WI38 (cell line): ENCODE measurements around the gene SEMA7A.

Experiments used
- H3K4me3 ChIP-seq: 2 replicates; pipeline ENCODE4 v1.5.1; 2011; ENCODE audit warnings: low read depth, mild to moderate bottlenecking, control low read depth, low read length
- CTCF ChIP-seq: IDR thresholded peaks from 2 replicates; pipeline ENCODE4 v1.5.1; 2012; ENCODE audit warnings: low read depth, mild to moderate bottlenecking, control low read depth, low read length

Gene SEMA7A

DNA sequence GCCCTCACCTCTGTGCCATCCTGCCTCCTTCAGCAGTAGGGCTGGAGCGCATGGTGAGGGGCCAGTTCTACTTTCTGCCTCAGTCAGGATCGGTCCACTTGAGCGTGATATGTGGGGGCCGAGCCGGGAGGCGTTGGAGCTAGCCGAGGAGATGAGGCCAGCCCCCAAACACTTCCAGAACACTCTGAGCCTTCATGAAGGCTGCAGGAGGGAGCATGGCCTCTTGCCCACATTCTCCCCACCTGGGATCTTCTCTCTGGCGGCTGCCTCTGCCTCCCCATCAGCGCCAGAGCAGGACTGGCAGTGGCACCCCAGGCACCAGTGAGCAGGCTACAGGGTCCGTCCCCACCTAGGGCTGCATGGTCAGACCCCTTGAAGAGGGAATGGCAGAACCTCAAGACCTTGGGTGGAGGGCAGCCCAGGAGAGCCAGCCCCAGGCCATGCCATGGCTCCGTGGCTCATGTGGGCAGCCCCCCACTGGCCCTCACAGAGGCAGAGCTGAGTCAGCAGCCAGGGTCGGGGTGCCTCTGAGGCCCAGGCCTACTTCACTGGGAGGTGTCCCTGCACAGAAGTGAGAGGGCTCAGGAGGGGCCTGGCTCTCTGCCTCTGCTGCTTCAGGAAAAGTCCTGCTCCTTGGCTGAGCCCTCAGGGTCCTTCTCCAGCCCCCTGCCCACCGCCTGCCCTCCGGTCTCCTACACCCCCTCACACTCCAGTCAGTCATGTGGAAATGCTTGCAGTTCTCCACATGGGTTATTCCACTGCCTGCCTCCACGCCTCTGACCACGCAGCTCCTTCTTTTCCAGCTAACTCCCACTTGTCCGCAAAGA lies 38.2 kb downstream of the SEMA7A start:
- H3K4me3 ChIP-seq: no peak overlapping the region
- TF ChIP-seq CTCF: no peak

DNA sequence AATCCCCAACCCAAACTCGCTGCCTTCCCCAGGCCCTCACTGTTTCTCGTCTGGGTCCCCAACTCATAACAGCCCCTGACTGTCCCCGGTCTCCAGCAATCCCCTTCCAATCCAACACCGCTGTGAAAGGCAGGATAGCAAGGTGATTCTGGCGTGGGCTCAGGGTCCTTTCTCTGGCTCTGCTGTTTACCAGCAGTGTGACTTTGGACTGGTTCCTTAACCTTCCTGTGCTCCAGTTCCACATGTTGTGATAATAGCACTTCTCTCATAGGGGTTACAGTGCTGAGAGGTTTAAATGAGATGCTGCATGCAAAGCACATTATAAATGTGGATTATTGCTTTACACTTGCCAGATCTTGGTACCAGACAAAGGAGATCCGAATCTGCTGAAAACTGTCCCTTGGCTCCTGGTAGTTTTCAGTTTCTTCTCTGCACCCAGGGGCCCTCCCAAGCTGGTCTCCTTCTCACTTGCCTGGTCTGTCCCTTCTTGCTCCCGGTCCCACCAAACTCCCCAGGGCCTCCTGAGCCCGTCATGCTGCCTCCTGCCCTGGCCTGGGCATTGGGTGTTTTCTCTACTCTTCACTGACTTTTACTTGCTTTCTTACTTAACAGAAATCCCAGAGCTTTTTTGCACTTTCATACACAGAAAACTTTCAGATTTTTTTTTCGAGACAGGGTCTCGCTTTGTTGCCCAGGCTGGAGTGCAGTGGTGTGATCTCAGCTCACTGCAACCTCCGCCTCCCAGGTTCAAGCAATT lies 39.5 kb downstream of the SEMA7A start:
- no peak overlapping the region for H3K4me3 ChIP-seq
- no peak for TF ChIP-seq CTCF

GRCh38 chr15:74393423-74393822 lies 40.3 kb downstream of the SEMA7A start:
- no peak for TF ChIP-seq CTCF
- H3K4me3 ChIP-seq: no peak overlapping the region

GRCh38 chr15:74392902-74393301 lies 40.9 kb downstream of the SEMA7A start:
- TF ChIP-seq CTCF: no peak

GRCh38 chr15:74392451-74392830 lies 41.3 kb downstream of the SEMA7A start:
- TF ChIP-seq CTCF: no peak
- H3K4me3 ChIP-seq: no peak overlapping the region

More at GRCh38 chr15:74392902-74393301, 40.9 kb downstream of the SEMA7A start:
- no peak overlapping the region for H3K4me3 ChIP-seq

DNA sequence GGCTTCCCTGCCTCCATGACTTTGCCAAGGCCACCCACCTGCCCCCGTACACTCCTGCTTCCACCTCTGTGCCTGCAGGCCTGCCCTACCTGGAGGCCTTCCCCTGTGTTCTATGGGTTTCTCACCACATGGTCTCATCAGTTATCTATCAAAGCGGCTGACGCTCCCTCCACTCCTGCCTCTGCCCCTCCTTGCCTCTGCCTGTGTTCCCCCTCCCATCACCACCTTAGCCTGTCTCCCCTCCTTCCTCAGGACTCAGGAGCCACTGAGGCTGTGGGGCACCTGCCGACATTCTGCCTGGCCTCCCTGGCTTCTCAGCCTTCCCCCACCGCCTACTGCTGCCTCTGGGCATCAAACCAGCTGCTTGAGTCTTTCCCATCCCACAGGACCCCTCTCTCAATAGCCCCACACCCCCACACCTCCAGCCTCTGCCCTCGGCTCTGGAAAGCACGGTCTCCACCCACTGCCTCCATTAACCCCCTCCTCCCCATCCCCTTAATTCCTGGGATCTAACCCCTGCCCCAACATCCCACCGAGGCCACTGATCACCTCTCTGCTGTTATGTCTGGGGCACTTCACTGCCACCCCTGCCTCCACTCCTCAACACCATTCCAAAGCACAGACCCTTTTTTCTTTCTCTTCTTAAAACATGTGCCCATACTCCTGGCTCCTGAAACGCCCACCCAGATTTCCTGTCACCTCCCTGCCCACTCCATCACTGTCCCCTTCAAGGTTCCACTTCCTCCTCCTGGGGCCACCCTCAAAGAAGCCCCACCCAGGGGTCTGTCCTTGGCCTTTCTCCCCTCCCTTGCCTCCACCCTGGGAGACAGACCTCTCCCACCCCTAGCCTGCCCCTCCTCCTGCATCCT lies 41.9 kb downstream of the SEMA7A start:
- H3K4me3 ChIP-seq: no peak overlapping the region
- no peak for TF ChIP-seq CTCF
